ENCODE results near the gene HPCAL1. TPM values are rescaled to one million over a fixed set of nuclear protein-coding genes. Genes with fewer than 3 reads are reported as not detected.

The HPCAL1 gene
- total and polyA plus RNA-seq, 2 donors (not counting 3 experiments of a cell fraction or from before 2014, with no cell fraction given) = 56.5 to 77.4 TPM

DNA sequence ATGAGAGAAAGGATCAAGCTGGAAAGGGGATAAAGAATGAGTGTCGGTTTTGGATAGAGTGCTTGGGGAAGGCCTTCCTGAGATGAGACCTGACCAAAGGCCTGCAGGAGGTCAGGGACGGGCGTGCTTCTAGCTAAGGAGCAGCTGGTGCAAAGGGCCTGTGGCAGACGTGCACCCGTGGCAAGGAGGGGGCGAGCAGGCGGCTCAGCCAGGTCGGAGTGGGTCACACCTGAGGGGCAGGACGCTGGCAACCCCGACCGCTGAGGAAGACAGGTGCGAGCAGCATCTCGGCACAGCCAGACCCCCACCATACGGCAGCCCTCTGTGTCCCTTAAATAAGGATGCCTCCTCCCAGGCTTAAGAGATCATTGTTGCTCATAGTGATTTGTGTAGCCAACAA lies 97.3 kb downstream of the HPCAL1 start:
- BruUV-seq (replicated peaks) = no TSS peak
- Histone ChIP-seq H3K4me1 (ENCODE audit: control insufficient read depth, extremely low read depth, insufficient read depth, low read length) (peaks cover 47% of the 10 kb centered on the region), H2AFZ (ENCODE audit: low read depth, low read length) (no peak overlapping the region), H3K27me3 (ENCODE audit: control insufficient read depth in 2 of 2, insufficient read depth in 2 of 2, low read length in 2 of 2) (no peaks in the 10 kb centered on the region), H4K20me1 (replicated peaks; ENCODE audit: control insufficient read depth, extremely low read depth, insufficient read depth, low read length) (no peaks in the 10 kb centered on the region), H3K79me2 (ENCODE audit: control insufficient read depth, insufficient read depth, low read length) (peaks cover 1% of the 10 kb centered on the region), H3K4me3 (replicated peaks in 1 of 3; ENCODE audit: insufficient read depth in 1 of 3, low read depth in 1 of 3, low read length in 3 of 3) (no peak overlapping the region), H3K36me3 (ENCODE audit: control insufficient read depth in 2 of 2, extremely low read depth in 1 of 2, insufficient read depth in 2 of 2, low read length in 2 of 2) (peaks cover 0 to 3% of the 10 kb centered on the region in 2 experiments), H3K4me2 (ENCODE audit: insufficient read depth, low read length) (no peak overlapping the region), H3K9me1 (replicated peaks; ENCODE audit: control insufficient read depth, extremely low read depth, insufficient read depth, low read length) (no peaks in the 10 kb centered on the region), H3K9ac (replicated peaks; ENCODE audit: extremely low read depth, insufficient read depth, low read length) (no peak overlapping the region), H3K27ac (ENCODE audit: insufficient read depth, low read depth, low read length) (peak overlapping the region; percentile 72), H3K9me3 (replicated peaks; ENCODE audit: control insufficient read depth, insufficient read depth, low read length) (no peaks in the 10 kb centered on the region)
- TF ChIP-seq EZH2 (IDR thresholded peaks at IDR 0.05; ENCODE audit: borderline replicate concordance, low read depth, low read length, severe bottlenecking) (no peak), POLR2AphosphoS5 (IDR thresholded peaks at IDR 0.05; ENCODE audit: insufficient read depth, low read depth, low read length) (no peak), MYC (IDR thresholded peaks at IDR 0.05; ENCODE audit: low read depth, low read length) (no peak), FOS (IDR thresholded peaks at IDR 0.05; ENCODE audit: borderline replicate concordance, insufficient read depth, low read length) (no peak), MAX (IDR thresholded peaks at IDR 0.05; ENCODE audit: insufficient read depth, insufficient read length) (no peak), POLR2A (IDR thresholded peaks at IDR 0.05; ENCODE audit: low read depth, low read length) (no peak), JUN (IDR thresholded peaks at IDR 0.05; ENCODE audit: borderline replicate concordance, insufficient read depth, insufficient read length, low read depth) (no peak), CTCF (IDR thresholded peaks at IDR 0.05; ENCODE audit: extremely low read depth in 1 of 2, insufficient read depth in 1 of 2, low read depth in 1 of 2, low read length in 2 of 2) (no peak), GATA2 (IDR thresholded peaks at IDR 0.05; ENCODE audit: insufficient read depth, insufficient read length, low read depth, low read length) (no peak)
- ChIA-PET CTCF (no interaction called here), POLR2A (no interaction called here)
- intact Hi-C loops (cut with micrococcal nuclease) = no loop called here
- dilution Hi-C loops (cut with MboI; ENCODE audit: extremely low pct_ligation_motif_present, low sequenced_read_pairs) = no loop called here
- DNase-seq (ENCODE audit: low read depth, low spot score) (no peak), FAIRE-seq (no peak)

Measured in endothelial cell of umbilical vein (primary cell).